Nephron (organoid): ENCODE measurements around the gene RNF146.

Experiments
- H3K27ac Mint-ChIP-seq, 3 experiments: 2 replicates each; pipeline ENCODE4 v1.8.0; 2020; ENCODE audit warnings: mixed read lengths in 3 of 3, mild to moderate bottlenecking in 2 of 3, moderate library complexity in 1 of 3
- H3K27me3 Mint-ChIP-seq: 2 replicates; pipeline ENCODE4 v1.8.0; 2021; ENCODE audit warnings: low read depth, mild to moderate bottlenecking, moderate library complexity, mixed read lengths
- H3K36me3 Mint-ChIP-seq: 2 replicates; pipeline ENCODE4 v1.8.0; 2020; ENCODE audit warnings: low read depth, mixed read lengths
- H3K4me1 Mint-ChIP-seq: 2 replicates; pipeline ENCODE4 v1.8.0; 2020; ENCODE audit warnings: mixed read lengths
- H3K4me3 Mint-ChIP-seq, 3 experiments: 2 replicates each; pipeline ENCODE4 v1.8.0; 2020; ENCODE audit warnings: mild to moderate bottlenecking in 3 of 3, mixed read lengths in 3 of 3, moderate library complexity in 2 of 3
- H3K9me3 Mint-ChIP-seq: 2 replicates; pipeline ENCODE4 v1.8.0; 2020; ENCODE audit warnings: mixed read lengths
- CTCF ChIP-seq, 3 experiments: fragments of 200-600 bp; sonication (generic); IDR thresholded peaks; one replicate each; pipeline ENCODE4 v1.5.0; 2021; ENCODE audit warnings: antibody characterized with exemption in 3 of 3; ENCODE audit not compliant: unreplicated experiment in 3 of 3

Gene RNF146

GRCh38 chr6:127243501-127243900 is 23.2 kb upstream of the RNF146 start:
- H3K27me3 Mint-ChIP-seq = no peaks in the 10 kb centered on the region
- no peaks in the 10 kb centered on the region for H3K36me3 Mint-ChIP-seq
- H3K4me3 Mint-ChIP-seq = no peak overlapping the region
- peaks cover 2% of the 10 kb centered on the region for H3K9me3 Mint-ChIP-seq
- no peaks in the 10 kb centered on the region for H3K4me1 Mint-ChIP-seq
- H3K27ac Mint-ChIP-seq = no peak overlapping the region
- TF ChIP-seq CTCF (IDR thresholded peaks at IDR 0.05; ENCODE audit: unreplicated experiment in 3 of 3) = no peak

- no peaks in the 10 kb centered on the region for H3K36me3 Mint-ChIP-seq
- no peaks in the 10 kb centered on the region for H3K4me1 Mint-ChIP-seq
- no peaks in the 10 kb centered on the region for H3K9me3 Mint-ChIP-seq
- no peaks in the 10 kb centered on the region for H3K27me3 Mint-ChIP-seq
- no peak for TF ChIP-seq CTCF (IDR thresholded peaks at IDR 0.05; ENCODE audit: unreplicated experiment in 3 of 3)
- H3K27ac Mint-ChIP-seq = no peak overlapping the region
- no peak overlapping the region for H3K4me3 Mint-ChIP-seq
These were observed 19.3 kb upstream of the RNF146 start for GRCh38 chr6:127247114-127248096.

- no peaks in the 10 kb centered on the region for H3K27me3 Mint-ChIP-seq
- no peak overlapping the region for H3K4me3 Mint-ChIP-seq
- no peaks in the 10 kb centered on the region for H3K9me3 Mint-ChIP-seq
- TF ChIP-seq CTCF (IDR thresholded peaks at IDR 0.05; ENCODE audit: unreplicated experiment in 3 of 3) = no peak
- H3K4me1 Mint-ChIP-seq = no peaks in the 10 kb centered on the region
- H3K27ac Mint-ChIP-seq = no peak overlapping the region
- H3K36me3 Mint-ChIP-seq = no peaks in the 10 kb centered on the region
These were observed 17.0 kb upstream of the RNF146 start for GRCh38 chr6:127249621-127250020.

DNA sequence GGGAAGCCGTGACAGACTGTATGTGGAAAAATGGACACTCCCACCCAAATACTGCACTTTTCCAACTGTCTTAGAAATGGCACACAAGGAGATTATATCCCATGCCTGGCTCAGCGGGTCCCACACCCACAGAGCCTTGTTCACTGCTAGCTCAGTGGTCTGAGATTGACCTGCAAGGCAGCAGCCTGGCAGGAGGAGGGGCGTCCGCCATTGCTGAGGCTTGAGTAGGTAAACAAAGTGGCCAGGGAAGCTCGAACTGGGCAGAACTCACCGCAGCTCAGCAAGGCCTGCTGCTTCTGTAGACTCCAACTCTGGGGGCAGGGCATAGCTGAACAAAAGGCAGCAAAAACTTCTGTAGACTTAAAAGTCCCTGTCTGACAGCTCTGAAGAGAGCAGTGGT is 11.4 kb upstream of the RNF146 start:
- no peak overlapping the region for H3K27ac Mint-ChIP-seq
- H3K9me3 Mint-ChIP-seq = no peaks in the 10 kb centered on the region
- no peak for TF ChIP-seq CTCF (IDR thresholded peaks at IDR 0.05; ENCODE audit: unreplicated experiment in 3 of 3)
- H3K4me3 Mint-ChIP-seq = no peak overlapping the region
- H3K27me3 Mint-ChIP-seq = no peaks in the 10 kb centered on the region
- H3K36me3 Mint-ChIP-seq = no peaks in the 10 kb centered on the region
- H3K4me1 Mint-ChIP-seq = no peaks in the 10 kb centered on the region

DNA sequence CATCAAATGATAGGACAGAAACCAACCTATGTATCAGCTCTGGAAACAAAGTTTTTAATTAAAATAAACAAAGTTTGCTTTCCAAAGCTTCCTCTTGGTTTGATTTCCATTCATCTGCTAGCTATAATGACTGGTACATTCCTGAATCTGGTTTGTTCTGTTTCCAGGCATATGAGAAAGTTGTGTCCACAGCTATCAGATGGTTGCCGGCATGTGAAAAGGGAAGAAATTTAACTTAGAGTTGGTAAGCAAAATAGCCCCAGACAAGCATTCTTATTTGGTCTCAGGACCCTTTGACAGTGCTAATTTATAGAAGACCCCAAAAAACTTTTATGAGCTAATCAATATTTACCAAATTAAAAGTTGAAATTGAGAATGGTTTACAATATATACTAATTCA is 3.8 kb upstream of the RNF146 start:
- Mint-ChIP-seq H3K36me3 (no peaks in the 10 kb centered on the region), H3K27ac (no peak overlapping the region), H3K4me3 (no peak overlapping the region), H3K4me1 (peaks cover 10% of the 10 kb centered on the region), H3K27me3 (no peaks in the 10 kb centered on the region), H3K9me3 (no peaks in the 10 kb centered on the region)
- TF ChIP-seq CTCF (IDR thresholded peaks at IDR 0.05; ENCODE audit: unreplicated experiment in 3 of 3) = no peak

GRCh38 chr6:127263481-127263880 is 3.2 kb upstream of the RNF146 start:
- no peaks in the 10 kb centered on the region for H3K36me3 Mint-ChIP-seq
- peak overlapping the region in 1 of 3 experiments; percentile 21 for H3K4me3 Mint-ChIP-seq
- H3K9me3 Mint-ChIP-seq = no peaks in the 10 kb centered on the region
- TF ChIP-seq CTCF (IDR thresholded peaks at IDR 0.05; ENCODE audit: unreplicated experiment in 3 of 3) = no peak
- no peaks in the 10 kb centered on the region for H3K27me3 Mint-ChIP-seq
- peaks cover 13% of the 10 kb centered on the region for H3K4me1 Mint-ChIP-seq
- no peak overlapping the region for H3K27ac Mint-ChIP-seq
